Hematopoietic multipotent progenitor cell treated with erythropoietin and hydrocortisone succinate and interleukin-3 and kit ligand, for 4 days (in vitro differentiated cells): ENCODE measurements around the gene SERPINA1.
A peak's percentile ranks its signal among the peaks of the same experiment; 100 is the strongest.
"Not testable (repeated sequence)": the region's sequence is repeated elsewhere in the genome, so short reads cannot be mapped to it uniquely, and the experiment has no call there.

Experiments
- DNase-seq: peaks from one replicate; pipeline ENCODE4 v3.0.0-alpha.2; 2015

SERPINA1 gene

DNA sequence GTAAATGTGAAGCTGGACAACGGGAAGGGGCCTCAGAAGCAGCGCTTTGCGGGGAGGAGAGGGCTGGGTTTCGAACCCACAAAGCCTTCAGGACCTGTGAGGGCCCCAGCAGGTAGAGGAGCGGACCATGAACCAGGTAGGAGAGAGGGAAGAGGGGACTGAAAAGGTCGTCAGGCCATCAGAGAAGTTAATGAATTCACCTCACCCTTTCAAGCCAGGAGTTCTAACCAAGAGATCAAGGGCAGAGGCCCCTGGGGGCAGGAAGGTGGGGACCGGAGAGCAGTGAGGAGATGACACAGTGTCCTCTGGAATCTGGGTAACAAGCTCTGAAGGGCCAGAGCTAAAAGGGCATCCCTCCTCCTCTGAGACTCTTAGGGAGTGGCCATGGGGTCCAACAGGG is 19.4 kb downstream of the SERPINA1 start:
- no peak for DNase-seq

DNA sequence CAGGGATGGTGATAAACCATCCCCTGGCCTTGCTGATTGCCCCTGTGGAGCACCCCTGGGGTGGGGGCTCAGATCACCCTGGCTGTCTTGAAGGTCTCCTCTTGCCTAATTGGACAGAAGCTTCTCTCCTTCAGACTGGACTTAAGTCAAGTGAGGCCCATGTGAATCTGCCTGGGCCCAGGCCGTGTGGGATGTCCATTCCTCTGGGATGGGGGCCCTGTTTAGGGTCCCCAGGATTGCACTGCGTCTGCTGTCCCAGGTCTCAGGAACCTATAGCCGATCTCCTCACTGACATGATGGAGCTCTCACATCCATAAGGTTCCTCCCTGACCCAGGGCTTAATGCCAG is 20.2 kb downstream of the SERPINA1 start:
- DNase-seq, result no peak

DNA sequence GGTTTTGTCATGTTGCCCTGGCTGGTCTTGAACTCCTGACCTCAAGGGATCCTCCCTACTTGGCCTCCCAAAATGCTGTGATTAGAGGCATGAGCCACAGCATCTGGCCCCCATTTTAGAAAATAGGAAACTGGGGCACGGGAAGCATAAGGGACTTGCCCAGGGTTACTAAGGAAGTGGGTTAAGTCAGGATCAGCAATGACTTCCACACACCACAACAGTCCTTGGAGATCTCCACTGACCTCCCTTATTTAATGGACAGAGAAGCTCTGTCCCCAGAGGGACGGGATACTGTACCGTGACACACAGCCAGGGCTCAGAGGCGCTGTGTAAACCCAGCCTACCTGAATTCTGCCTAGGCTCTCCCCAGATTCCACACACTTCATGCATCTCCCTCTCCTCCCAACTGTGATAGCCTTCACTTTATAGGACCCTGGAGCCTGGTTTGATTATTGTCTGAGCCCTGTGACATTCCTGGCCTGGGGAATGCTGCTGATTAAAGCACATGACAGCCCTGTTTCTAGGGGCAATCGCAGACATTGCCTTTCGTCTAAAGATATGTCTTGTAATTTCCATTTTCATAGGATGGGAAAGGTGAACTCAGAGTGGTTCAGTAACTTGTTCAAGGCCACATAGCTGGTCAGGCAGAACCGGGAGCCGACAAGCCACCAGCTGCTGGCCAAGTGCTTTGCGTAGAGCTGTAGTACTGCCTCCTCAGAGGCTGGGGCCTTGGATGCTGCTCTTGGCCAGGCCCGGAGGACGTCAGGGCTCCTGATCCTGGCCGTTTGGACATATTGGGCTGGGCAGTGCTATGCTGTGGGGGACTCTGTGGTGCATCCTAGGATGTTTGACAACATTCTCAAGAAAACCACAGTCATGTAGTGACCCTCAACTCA is 20.8 kb downstream of the SERPINA1 start:
- no peak for DNase-seq

DNA sequence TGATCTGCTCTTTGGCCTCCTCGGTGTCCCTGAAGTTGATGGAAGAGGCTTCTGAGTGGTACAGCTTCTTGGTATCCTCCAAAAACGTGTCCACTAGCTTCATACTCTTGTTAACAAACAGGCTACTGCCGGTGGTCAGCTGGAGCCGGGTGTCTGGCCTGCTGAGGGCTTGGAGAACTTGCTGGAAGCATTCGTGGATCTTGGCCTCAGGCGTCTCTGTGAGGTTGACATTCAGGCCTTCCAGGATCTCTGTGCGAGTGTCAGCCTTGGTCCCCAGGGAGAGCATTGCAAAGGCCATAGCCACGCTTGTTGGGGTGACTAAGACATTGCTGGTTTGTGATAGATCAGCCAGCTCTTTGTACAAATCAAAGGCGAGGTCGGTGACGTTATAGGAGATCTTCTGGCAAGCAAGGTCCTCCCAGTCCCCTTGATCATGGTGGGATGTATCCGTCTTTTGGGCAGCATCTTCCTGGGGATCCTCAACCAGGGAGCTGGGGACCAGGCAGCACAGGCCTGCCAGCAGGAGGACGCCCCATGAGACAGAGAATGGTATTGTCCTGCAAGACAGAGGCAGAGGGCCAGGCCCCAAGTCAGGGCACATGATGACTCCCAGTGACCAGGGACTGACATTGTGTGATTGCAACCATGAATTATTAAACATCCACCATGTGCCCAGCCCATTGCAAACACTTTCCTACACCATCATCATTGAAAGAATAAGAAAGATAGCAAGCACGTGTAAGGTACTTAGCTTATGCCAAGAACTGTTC is 22.1 kb downstream of the SERPINA1 start, which contains the start of gene SERPINA2:
TSS of gene SERPINA2 (minus strand) at position 553 of the 770 bp plus-strand sequence.
- DNase-seq, result no peak

DNA sequence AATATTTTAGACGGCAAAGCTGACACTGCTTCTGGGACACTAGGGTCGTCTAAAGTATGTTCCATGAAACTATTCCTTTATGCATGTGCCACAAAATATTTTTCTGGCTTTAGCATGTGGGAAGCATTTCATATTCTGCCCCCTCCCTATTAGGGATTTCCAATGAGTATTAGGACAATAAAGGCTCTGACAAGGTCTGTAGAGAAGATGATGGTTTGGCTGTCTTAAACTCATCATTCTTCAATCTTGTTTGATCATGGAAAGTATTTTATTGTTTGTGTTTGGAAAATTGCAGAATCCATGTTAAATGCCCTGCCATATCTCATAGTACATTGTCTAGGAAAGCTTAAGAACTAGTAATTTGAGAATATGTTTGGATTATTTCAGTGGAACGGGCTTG is 22.8 kb downstream of the SERPINA1 start:
- DNase-seq, result no peak

DNA sequence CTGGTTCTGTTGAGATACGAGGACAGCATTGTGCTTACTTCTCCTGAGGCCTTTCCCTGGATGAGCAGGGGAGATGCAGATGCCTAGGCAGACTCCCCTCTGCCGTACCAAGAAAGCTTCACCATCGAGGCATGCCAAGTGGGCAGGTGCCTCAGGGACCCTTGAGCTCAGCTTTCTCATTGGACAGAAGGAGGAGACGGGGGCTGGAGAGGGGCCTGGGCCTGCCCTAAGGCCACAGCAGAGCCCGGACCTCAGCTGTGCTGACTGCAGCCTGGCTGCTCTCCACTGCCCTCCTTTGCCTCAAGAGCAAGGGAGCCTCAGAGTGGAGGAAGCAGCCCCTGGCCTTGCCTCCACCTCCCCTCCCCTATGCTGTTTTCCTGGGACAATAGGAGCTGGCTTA is 23.4 kb downstream of the SERPINA1 start:
- no peak for DNase-seq

DNA sequence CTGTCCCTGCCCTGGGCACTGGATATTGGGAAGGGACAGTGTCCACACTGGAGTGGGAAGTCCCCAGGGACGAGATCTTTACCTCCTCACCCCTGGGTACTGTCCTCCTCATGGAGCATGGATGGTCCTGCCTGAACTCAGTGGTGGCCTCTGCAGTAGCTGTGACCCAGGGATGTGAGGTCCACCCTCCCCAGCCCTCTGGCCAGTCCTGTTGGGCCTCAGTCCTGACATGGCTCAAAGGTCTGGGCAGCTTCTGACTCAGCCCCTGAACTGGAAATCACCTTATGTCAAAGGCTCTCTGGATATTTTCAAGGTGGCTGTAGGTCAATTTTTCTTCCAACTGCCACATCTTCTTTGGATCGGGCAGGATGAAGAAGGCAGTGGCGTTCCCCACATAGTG is 24.4 kb downstream of the SERPINA1 start:
- no peak for DNase-seq

DNA sequence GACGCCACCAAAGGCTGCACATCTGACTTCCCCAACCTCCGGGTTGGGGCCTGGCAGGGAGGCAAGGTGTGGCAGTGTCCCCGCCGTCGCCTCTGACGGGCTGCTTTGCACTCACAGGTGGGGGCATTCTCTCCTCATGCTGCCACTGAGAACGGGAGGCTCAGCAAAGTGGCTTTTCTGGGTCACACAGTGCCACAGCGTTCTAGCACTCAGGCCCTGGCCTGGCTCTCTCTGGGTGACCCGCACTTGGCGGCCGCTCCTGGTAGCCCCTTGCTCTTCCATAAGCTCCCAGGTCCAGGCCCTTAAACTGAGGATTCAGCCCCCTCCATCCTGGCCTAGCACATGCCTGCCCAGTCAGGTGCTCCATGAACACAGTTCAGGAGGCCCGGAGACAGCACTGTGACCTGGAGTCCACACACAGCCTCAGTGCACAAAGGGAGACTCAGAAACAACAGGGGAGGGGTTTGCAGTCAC is 25.2 kb downstream of the SERPINA1 start:
- DNase-seq, result no peak

DNA sequence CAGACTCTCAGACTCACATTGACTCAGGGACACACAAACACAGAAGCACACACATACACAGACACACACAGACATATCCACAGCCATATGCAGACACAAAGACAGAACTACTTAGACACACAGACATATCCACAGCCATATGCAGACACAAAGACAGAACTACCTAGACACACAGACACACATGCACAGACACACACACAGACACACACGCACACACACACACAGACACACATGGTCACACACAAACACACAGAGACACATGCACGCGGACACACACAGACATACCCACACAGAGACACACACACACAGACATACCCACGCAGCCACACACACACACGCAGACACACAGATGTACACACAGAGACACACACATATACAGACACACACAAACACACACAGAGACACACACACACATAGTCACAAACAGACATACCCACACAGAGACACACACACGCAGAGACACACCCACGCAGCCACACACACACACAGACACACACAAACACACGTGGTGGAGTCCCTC is 25.7 kb downstream of the SERPINA1 start:
- no peak for DNase-seq

DNA sequence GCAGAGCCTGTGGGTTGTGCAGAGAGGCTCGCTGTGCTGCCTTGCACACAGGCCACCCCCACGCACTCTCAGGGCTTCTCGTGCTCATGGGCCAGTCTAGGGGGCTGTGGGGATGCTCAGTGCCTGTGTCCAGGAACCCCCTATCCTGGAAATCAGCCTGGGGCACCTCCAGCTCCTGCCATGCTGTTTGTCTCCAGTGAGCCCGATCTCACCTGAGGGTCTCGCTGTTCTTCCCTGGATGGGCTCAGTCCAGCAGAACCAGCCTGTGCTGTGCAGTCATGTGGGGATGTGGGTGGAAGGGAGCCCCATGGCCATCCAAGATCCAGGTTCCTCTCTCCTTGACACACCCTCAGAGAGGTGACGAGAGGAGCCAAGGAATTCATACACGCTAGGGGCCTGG is 26.7 kb downstream of the SERPINA1 start:
- DNase-seq, result no peak

DNA sequence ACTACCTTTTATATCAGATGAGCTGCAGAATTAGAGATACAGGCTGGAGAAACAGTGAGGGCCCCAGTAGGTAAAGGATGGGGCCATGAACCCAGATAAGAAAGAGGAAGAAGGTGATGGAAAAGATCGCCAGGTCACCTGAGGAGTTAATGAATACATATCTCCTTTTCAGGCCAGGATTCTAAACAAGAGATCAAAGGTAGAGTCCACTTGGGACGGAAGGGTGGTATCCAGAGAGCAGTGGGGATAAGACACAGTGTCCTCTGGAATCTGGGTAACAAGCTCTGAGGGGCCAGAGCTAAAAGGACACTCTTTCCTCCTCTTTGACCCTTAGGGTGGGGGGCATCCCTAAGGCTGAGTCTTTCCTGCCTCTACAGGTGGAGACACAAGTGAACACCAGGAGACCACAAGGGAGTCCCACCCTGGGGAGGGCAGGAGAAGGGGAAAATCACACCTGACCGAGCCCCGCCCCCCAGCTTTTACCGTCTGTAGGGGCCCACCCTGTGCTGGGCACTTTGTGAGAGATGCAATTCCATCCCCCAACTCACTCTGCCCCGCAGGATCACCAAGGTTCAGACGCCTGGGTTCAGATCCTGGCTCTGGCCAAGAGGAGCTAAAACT is 27.3 kb downstream of the SERPINA1 start:
- DNase-seq, result no peak

DNA sequence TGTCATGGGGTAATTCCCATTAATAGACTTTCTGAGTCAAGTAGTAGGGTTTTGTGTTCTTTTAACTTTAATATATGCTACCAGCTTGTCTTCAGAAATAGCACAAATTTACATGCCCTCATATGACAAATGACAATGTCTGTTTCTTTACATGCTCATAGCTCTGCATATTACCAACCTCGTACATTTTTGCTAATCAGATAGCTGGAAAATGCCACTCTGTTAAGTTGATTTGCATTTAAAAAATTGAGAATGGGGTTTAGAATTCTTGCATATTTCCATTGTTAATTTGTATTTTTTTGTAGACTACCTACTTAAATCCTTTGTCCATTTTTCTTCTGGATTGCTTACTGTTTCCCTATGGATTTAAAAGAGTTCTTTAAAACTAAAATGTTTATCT is 31.2 kb downstream of the SERPINA1 start:
- DNase-seq, result no peak

DNA sequence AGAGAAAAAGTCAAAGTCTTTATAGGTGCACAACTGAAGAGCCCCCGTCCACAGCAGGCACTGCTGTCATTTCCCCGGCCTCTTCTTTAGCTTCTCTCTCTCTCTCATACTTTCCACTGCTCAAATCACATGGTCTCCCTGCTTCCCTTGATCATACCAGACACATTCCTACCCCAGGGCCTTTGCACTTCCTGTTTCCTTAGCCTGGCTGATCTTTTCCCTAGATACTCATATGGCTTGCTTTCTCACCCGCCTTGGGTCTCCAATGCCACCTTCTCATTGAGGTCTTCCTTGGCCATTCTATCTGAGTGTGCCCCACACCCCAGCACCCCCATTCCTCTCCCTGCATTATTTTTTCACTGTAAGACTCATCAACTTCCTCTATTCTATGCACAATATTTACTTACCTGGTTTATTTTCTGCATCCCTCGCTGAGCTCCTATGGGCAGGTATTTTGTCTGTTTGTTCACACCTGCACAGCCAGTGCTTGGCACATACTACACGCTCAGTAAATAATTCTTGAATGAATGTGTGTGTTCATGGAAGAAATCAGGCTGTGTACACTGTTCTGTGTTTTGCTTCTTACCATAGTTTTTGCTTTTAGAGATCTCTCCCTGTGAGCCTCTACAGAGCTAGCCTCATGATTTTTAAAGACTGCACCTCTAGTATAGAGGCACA is 31.9 kb downstream of the SERPINA1 start:
- no peak for DNase-seq

DNA sequence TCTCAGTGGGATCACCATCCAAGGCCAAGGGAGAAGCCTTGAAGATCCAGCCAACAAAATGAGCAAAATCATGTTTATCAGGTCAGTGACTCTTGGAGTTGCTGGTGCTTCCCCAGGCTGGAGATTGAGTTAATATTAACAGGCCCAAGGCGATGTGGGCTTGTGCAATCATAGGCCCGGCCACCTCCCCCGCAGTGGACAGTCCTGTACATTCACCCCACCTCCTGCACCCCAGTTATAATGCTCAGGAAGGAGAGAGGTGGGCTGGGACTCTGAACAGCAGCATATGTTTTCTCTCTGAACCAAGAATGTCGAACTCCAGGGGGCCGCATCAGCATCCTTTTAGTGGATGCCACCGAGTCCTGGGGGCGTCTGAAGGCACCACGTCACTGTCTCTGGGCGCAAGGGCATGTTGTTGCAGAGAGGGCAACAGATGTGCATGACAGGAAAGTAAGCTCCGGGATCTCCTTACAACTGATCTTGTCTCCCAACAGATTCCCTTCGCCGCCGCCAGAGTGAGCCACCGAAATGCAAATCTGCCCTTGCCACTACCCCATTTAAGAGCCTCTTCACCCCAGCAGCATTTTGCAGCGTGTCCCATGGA is 33.1 kb downstream of the SERPINA1 start:
- DNase-seq, result peak; percentile 43

DNA sequence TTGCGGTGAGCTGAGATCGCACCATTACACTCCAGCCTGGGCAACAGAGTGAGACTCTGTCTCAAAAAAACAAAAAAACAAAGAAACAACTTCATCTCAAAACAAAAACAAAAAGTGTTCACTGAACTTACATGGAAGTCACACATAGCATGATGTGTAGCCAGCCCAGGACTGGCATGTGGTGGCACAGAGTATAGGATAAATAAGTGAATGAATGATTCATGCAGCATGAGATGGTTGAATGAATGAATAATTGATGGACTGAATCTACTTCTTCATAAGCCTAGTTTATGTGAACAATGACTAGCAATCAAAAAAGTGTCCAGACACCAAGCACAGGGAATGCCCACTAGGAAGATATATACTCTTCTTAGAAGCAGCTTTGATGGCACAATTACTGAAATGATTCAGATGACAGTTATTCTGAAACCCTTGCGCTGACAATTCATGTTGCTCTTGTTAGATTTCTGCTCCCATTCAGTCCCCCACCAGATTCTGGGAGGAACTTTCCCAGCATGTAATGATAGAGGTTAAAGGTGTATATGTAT is 33.7 kb downstream of the SERPINA1 start:
- no peak for DNase-seq

DNA sequence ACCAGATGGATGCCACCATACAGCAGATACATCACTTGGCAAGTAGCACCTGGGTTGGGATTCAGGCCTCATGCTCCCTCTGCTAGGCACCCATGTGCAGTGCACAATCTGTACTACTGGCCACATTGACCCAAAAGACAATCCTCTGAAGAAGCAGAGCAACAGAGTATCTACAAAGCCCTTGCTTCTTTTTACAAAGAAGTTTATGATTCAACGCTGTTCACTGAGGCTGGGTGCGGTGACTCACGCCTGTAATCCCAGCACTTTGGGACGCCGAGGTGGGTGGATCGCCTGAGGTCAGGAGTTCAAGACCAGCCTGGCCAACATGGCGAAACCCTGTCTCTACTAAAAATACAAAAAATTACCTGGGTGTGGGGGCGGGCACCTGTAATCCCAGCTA is 34.2 kb downstream of the SERPINA1 start:
- not testable (repeated sequence) for DNase-seq

DNA sequence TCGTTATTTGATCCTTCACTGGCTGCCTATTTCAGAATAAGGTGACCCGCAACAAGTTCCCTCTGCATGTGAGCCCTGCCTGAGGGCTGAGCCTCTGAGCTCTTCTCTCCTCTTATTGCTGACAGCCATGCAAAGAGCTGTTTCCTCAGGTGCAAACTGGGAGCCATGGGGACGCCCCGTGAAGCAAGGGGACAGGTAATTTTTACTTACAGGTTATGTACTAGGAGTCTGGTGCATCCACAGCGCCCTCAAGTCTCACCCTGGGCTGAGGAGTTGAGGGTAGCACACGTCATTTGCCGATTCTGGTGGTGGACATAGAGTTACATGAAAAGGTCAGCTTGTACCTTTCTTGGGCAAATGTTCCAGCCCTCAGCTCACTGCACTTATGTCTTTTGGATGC is 39.1 kb downstream of the SERPINA1 start:
- no peak for DNase-seq

DNA sequence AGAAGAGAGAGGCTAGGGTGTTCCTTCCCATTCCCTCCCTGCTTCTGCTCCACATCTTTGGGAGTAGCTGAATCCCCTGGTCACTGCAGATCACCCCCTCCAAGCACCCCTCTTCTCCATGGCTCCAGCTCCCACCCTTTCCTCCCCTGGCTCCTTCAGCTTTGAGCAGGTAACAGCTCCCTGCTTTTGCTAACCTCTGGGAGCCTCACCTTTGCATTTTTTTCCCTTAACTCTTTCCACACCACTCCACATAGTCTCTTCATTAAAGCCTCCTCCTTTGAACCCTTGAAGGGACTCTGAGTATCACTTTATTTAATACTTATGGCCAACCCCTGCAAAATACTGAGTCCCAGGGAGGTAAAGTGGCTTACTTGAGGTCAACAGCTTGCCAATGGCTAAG is 39.6 kb downstream of the SERPINA1 start:
- no peak for DNase-seq

DNA sequence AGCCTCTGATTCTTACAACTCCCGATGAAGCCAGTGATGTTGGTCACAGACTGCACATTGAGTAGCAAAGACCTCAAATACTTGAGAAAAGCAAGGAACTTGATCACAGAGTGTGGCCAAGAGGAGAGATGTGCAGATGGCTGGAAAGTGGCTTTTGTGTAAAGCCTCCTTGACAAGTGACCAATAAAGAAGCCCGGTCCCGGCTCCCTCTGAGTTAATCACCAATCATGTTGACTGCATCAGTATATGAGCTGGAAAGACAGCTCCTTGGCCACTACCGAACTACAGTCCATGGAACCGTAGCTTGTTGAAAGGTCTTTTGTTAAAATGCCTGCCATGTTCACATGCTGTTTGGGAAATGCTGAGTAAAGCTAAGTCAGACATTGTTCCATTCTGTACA is 41.6 kb downstream of the SERPINA1 start:
- DNase-seq, result no peak

DNA sequence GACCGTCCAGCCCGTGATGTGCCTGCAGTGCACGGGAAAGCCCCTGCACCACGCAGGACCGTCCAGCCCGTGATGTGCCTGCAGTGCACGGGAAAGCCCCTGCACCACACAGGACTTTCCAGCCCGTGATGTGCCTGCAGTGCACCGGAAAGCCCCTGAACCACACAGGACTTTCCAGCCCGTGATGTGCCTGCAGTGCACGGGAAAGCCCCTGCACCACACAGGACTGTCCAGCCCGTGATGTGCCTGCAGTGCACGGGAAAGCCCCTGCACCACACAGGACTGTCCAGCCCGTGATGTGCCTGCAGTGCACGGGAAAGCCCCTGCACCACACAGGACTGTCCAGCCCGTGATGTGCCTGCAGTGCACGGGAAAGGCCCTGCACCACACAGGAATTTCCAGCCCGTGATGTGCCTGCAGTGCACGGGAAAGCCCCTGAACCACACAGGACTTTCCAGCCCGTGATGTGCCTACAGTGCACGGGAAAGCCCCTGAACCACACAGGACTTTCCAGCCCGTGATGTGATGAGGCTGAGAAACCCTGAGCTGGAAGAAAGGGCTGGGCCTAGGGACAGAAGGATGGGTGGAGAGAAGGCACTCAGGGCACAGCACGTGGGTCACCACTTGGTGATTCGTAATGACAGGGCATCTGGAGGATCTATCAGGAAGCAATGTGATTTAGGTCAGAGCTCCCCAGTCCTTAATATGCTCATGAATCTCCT is 42.2 kb downstream of the SERPINA1 start:
- not testable (repeated sequence) for DNase-seq

DNA sequence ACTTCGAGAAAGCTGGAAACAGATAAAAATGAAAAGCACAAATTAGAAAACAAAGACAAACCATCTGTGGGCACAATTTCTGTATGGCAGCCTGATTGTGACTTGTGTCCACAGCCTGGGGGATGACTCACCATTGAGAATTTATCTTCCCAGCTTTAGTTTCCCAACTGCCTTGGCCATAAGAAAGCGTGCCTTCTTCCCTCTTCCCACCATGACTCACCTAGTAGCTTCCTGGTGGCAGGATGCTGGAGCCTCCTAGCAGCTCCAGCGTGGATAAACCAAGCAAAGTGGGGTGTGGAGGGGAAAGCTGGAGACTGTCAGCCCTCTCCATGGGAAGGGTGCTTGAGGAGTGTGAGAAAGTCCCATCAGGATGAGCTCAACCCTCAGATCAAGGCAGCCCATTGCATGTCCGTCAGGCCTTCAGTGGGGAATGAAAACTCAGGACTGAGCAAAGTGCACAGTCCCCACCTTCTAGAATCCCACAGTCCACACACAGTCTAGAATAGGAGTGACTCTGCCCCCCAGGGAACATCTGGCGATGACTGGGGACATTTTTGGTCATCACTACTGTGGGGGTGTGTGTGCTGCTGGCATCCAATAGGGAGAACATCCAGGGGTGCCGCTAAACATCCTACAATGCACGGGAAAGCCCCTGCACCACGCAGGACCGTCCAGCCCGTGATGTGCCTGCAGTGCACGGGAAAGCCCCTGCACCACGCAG is 42.9 kb downstream of the SERPINA1 start:
- no peak for DNase-seq
